ENCODE results near the gene GMPPB.

Gene GMPPB

GRCh38 chr3:49671291-49672288 is 52.2 kb downstream of the GMPPB start:
- peak; percentile 81 for DNase-seq (ENCODE audit: low read depth)
- peak; percentile 94 for TF ChIP-seq CTCF (IDR thresholded peaks at IDR 0.05; ENCODE audit: insufficient read depth, low read depth, low read length, missing control alignments)
- no peak overlapping the region for H3K4me3 ChIP-seq (ENCODE audit: low read length)

GRCh38 chr3:49670940-49671290 is 52.8 kb downstream of the GMPPB start:
- no peak for TF ChIP-seq CTCF (IDR thresholded peaks at IDR 0.05; ENCODE audit: insufficient read depth, low read depth, low read length, missing control alignments)
- no peak overlapping the region for H3K4me3 ChIP-seq (ENCODE audit: low read length)
- no peak for DNase-seq (ENCODE audit: low read depth)

Data from epithelial cell of esophagus (primary cell).